AG09309 (cell line): ENCODE results near the gene GRID1.

Experiments
- DNase-seq: peaks from one replicate; pipeline ENCODE4 v3.0.0-alpha.2; 2010; ENCODE audit warnings: low read depth
- H3K4me3 ChIP-seq: 2 replicates; pipeline ENCODE4 v1.5.1; 2011; ENCODE audit warnings: mild to moderate bottlenecking, low read depth, low read length, moderate library complexity; ENCODE audit not compliant: control insufficient read depth
- CTCF ChIP-seq: IDR thresholded peaks from 2 replicates; pipeline ENCODE4 v1.5.1; 2011; ENCODE audit warnings: mild to moderate bottlenecking, low read depth, low read length, inconsistent platforms; ENCODE audit not compliant: insufficient read depth, control insufficient read depth; ENCODE audit errors: missing control alignments

GRID1 gene

GRCh38 chr10:86172301-86172700 is 194.3 kb downstream of the GRID1 start:
- DNase-seq, result no peak
- no peak for TF ChIP-seq CTCF

GRCh38 chr10:86170255-86171108 is 196.1 kb downstream of the GRID1 start:
- no peak overlapping the region for H3K4me3 ChIP-seq
- TF ChIP-seq CTCF, result no peak
- DNase-seq, result no peak

More at GRCh38 chr10:86172301-86172700, 194.3 kb downstream of the GRID1 start:
- H3K4me3 ChIP-seq, result no peak overlapping the region

- no peak overlapping the region for H3K4me3 ChIP-seq
- DNase-seq, result no peak
- TF ChIP-seq CTCF, result no peak
Observed at GRCh38 chr10:86169506-86170254, 196.9 kb downstream of the GRID1 start.

- no peak for DNase-seq
- H3K4me3 ChIP-seq, result no peak overlapping the region
- no peak for TF ChIP-seq CTCF
Observed at GRCh38 chr10:86169066-86169465, 197.5 kb downstream of the GRID1 start.

GRCh38 chr10:86168256-86168655 is 198.3 kb downstream of the GRID1 start:
- H3K4me3 ChIP-seq, result no peak overlapping the region
- TF ChIP-seq CTCF, result no peak
- no peak for DNase-seq

- no peak for TF ChIP-seq CTCF
- no peak for DNase-seq
- H3K4me3 ChIP-seq, result no peak overlapping the region
Observed at GRCh38 chr10:86167762-86168128, 198.8 kb downstream of the GRID1 start.
